Forelimb muscle (tissue), 1 donor: ENCODE measurements around the gene STING1. TPM values are rescaled to one million over a fixed set of nuclear protein-coding genes. Genes with fewer than 3 reads are reported as not detected.
"Not testable (repeated sequence)": the region's sequence is repeated elsewhere in the genome, so short reads cannot be mapped to it uniquely, and the experiment has no call there.

Experiments used
- DNase-seq: peaks from one replicate; pipeline ENCODE4 v3.0.0-alpha.2; 2013; ENCODE audit warnings: low read depth
- polyA plus RNA-seq: library from polyadenylated mRNA; unstranded; fragments of 120-200 nt; gene quantifications from one replicate; pipeline ENCODE4 v1.2.1, GENCODE V29; 2013; ENCODE audit not compliant: insufficient read length

STING1 gene
- polyA plus RNA-seq, 1 donor, result 26.4 TPM

DNA sequence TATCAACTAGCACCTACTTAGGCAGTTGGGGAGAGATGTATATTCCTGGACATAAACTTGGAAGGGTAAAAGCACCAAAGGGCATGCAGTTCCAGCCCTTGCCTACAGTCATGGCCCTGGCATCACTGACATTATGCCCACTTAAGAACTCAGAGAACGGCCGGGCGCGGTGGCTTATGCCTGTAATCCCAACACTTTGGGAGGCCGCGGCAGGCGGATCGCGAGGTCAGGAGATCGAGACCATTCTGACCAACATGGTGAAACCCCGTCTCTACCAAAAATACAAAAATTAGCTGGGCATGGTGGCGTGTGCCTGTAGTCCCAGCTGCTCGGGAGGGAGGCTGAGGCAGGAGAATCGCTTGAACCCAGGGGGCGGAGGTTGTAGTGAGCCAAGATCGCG lies 42.1 kb downstream of the STING1 start:
- DNase-seq, result not testable (repeated sequence)

DNA sequence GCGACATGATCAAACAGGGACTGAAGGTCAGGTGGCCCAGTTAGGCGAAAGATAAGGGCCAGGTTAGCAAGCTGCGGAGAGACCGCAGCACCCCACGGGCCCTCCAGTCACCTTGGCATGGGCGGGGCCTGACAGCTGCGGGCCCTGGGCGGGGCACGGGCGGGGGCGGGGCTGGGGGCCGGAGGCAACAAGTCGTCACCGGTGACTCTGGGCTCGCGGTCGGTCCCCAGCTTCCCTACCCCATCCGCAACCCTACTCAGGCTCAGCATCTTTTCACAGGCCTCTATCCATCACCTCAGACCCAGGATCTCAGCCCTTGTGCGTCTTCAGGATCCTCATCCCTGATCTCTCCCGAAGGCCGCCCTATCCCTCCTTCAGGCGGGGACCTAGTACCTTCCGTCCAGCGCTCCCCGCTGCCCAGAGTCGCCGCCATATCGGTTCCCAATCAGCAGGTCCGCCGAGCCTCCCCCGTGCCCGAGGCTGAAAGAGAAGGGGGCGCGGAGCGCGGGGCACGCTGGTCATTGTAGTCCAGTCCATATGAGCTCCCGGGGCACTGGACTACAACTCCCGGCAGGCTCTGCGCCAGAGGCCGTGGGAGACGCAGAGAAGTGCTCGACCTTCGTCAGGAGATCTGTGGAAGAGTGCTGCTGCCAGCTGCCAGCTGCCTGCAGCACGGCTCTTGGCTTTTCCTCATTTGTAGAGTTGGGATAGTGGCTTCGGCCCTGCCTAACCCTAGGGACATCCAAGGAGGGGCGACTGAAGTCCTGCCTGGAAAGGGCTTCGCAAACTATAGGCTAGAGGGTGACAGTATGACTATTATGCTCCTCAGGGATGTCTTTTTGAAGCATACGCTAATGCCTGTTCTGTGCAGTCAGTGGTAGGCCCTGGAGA lies 43.3 kb downstream of the STING1 start, which contains the start of gene DNAJC18:
TSS of gene DNAJC18 (minus strand) at position 513 of the 891 bp plus-strand sequence. CDS start at position 433, 80 bp downstream.
- peak; percentile 85 for DNase-seq

DNA sequence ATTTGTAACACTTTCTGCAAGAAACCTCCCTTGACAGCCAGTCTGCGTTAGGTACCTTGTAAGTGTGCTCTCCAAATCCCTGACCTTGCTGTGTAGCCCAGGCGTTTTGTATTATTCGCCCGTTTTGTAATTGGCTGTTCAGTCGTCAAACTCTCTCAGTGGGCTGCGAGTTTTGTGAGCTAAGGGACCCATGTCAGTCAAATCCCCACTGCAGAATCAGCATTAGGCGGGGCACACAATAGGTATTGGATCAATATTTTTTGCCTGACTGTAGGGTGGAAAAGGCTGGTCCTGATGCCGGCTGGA lies 43.9 kb downstream of the STING1 start:
- no peak for DNase-seq

DNA sequence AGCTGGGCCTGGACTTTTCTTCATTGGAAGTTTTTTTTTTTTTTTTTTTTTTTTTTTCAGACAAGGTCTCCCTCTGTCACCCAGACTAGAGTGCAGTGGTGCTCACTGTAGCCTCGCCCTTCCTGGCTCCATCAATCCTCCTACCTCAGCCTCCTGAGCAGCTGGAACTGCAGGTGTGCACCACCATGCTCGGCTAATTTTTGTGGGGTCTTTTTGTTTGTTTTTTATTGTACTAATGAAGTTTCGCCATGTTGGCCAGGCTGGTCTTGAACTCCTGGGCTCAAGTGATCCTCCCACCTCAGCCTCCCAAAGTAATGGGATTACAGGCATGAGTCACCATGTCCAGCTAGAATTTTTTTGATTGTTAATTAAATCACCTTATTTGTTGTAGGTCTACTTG lies 46.9 kb downstream of the STING1 start:
- DNase-seq, result no peak

DNA sequence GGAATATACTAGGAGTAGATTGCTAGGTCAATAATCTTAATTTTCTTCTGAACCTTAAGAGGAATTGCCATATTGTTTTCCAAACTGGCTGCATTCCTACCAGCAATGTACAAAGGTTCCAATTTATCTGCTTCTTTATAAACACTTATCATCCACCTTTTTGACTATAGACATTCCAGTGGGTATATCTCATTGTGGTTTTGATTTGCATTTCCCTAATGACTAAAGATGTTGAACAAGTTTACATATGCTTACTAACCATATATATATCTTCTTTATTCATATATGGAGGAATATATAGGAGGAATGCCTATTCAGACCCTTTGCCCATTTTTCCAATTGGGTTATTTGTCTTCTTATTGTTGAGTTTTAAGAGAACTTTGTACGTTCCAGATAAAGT lies 50.9 kb downstream of the STING1 start:
- DNase-seq, result no peak

DNA sequence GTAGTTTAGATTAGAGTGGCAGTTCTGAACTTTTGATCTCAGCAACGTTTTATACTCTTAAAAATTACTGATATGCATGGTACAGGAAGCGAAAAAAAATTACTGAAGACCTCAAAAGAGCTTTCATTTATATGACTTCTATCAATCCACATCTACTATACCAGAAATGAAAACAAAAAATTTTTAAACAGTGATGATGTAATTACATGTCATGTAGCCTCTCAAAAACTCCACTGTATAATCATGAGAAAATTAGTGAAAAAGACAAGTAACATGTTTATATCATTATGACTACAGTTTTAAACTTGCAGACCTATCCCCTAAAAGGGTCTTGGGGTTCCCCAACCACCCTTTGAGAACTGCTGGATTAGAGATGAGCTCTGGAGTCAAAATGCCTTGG lies 52.5 kb downstream of the STING1 start:
- no peak for DNase-seq

DNA sequence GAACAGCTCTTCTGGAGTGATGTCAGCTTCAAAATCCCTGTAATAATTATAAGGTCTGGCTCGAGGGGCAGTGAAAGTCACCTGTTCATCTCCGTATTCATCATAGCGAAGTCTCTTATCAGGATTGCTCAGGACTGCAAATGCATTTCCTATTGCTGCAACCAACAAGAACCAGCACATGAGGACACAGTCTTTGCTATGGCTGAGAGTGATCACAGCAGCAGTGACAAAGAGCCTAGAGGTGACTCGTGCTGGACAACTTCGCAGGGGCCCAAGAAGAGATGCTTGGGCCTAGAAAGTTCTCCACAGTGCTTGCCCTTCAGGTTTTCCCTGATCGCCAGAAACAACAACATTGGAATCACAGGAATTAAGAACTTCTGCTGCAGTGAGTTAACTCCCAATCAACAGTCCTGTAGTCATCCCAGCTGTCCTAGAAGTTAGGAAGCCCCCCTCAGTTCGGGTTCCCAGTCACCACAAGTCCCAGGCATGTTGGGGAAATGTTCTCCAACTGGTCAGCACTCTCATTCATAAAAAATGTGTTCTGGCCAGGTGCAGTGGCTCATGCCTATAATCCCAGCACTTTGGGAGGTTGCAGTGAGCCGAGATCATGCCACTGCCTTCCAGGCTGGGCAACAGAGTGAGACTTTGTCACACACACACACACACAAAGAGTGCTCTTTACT lies 56.2 kb downstream of the STING1 start:
- no peak for DNase-seq

Other genes with a start within 250 kb of the STING1 start
- gene MATR3, start 189.0 kb downstream of the STING1 start, polyA plus RNA-seq, result 271 TPM
- gene PAIP2, start 140.9 kb downstream of the STING1 start, polyA plus RNA-seq, result 104 TPM
- gene SLC23A1, start 99.5 kb downstream of the STING1 start, polyA plus RNA-seq, result 0.28 TPM
- gene MZB1, start 92.8 kb downstream of the STING1 start, polyA plus RNA-seq, result 0.52 TPM
- gene PROB1, start 87.7 kb downstream of the STING1 start, polyA plus RNA-seq, result 42.6 TPM
- gene SPATA24, start 78.7 kb downstream of the STING1 start, polyA plus RNA-seq, result 10.0 TPM
- 22.1 TPM for gene DNAJC18, start 43.2 kb downstream of the STING1 start, polyA plus RNA-seq
- gene ECSCR, start 20.0 kb downstream of the STING1 start, polyA plus RNA-seq, result 29.8 TPM
- gene SMIM33, start 11.8 kb downstream of the STING1 start, polyA plus RNA-seq, result not detected
- gene UBE2D2, start 78.6 kb upstream of the STING1 start, polyA plus RNA-seq, result 132 TPM
- gene CXXC5, start 165.6 kb upstream of the STING1 start, polyA plus RNA-seq, result 82.3 TPM